Mononuclear cell (primary cell): Measurements from ENCODE around the gene CTXN3. TPM values are rescaled to one million over a fixed set of nuclear protein-coding genes. Genes with fewer than 3 reads are reported as not detected.

Experiments
- H3K27me3 ChIP-seq: 2 replicates; pipeline ENCODE4 v1.6.0; 2011; ENCODE audit warnings: low read length, control low read depth; ENCODE audit not compliant: insufficient read depth
- H3K4me1 ChIP-seq: 2 replicates; pipeline ENCODE4 v1.5.1; 2011; ENCODE audit warnings: mild to moderate bottlenecking, low read length, control low read depth; ENCODE audit not compliant: insufficient read depth
- H3K4me3 ChIP-seq: 2 replicates; pipeline ENCODE4 v1.5.1; 2011; ENCODE audit warnings: mild to moderate bottlenecking, low read length, moderate library complexity
- H3K9me3 ChIP-seq: 2 replicates; pipeline ENCODE4 v1.5.1; 2011; ENCODE audit warnings: low read depth, mild to moderate bottlenecking, control low read depth, low read length
- total RNA-seq: library from RNA; depleted of rRNA; stranded (reverse); fragments of >200 nt; gene quantifications from one replicate; pipeline ENCODE4 v1.2.3, GENCODE V29; 2012

Gene CTXN3
- total RNA-seq, 1 donor: not detected

- no peaks in the 10 kb centered on the region for H3K27me3 ChIP-seq
- no peak overlapping the region for H3K4me3 ChIP-seq
- H3K9me3 ChIP-seq: no peaks in the 10 kb centered on the region
- peaks cover 3% of the 10 kb centered on the region for H3K4me1 ChIP-seq
Observed at GRCh38 chr5:127700237-127700766, 51.4 kb downstream of the CTXN3 start.

GRCh38 chr5:127702434-127702833 is 53.6 kb downstream of the CTXN3 start:
- Histone ChIP-seq H3K4me1 (peaks cover 3% of the 10 kb centered on the region), H3K27me3 (no peaks in the 10 kb centered on the region), H3K9me3 (no peaks in the 10 kb centered on the region), H3K4me3 (no peak overlapping the region)

- no peaks in the 10 kb centered on the region for H3K27me3 ChIP-seq
- H3K9me3 ChIP-seq: no peaks in the 10 kb centered on the region
Observed at GRCh38 chr5:127702926-127703561, 54.2 kb downstream of the CTXN3 start, which contains the start of gene CCDC192. Gene CCDC192, plus strand, starts transcription at chr5:127703391. Its CDS starts 55 bp downstream, at chr5:127703446.

GRCh38 chr5:127705120-127705892 is 56.4 kb downstream of the CTXN3 start:
- Histone ChIP-seq H3K4me3 (no peak overlapping the region), H3K27me3 (no peaks in the 10 kb centered on the region), H3K9me3 (no peaks in the 10 kb centered on the region), H3K4me1 (peaks cover 3% of the 10 kb centered on the region)

More at GRCh38 chr5:127702926-127703561, 54.2 kb downstream of the CTXN3 start, which contains the start of gene CCDC192:
- Histone ChIP-seq H3K4me1 (peaks cover 3% of the 10 kb centered on the region), H3K4me3 (no peak within 1 kb of the TSS)

GRCh38 chr5:127706691-127707090 is 57.8 kb downstream of the CTXN3 start:
- Histone ChIP-seq H3K9me3 (no peaks in the 10 kb centered on the region), H3K4me3 (no peak overlapping the region), H3K27me3 (no peaks in the 10 kb centered on the region), H3K4me1 (peaks cover 3% of the 10 kb centered on the region)

- Histone ChIP-seq H3K4me3 (no peak overlapping the region), H3K4me1 (peaks cover 3% of the 10 kb centered on the region), H3K27me3 (no peaks in the 10 kb centered on the region), H3K9me3 (no peaks in the 10 kb centered on the region)
Observed at GRCh38 chr5:127707209-127707608, 58.3 kb downstream of the CTXN3 start.

Other genes starting within 250 kb of the CTXN3 start
- gene PRRC1, start 131.4 kb upstream of the CTXN3 start, total RNA-seq: 44.6 TPM
- not detected for gene CCDC192, start 54.3 kb downstream of the CTXN3 start, total RNA-seq